GM13977 (cell line): ENCODE measurements around the gene WDFY2.
A peak's percentile ranks its signal among the peaks of the same experiment; 100 is the strongest.

Experiments
- DNase-seq: peaks from one replicate; pipeline ENCODE4 v3.0.0; 2012; ENCODE audit warnings: low spot score
- CTCF ChIP-seq: IDR thresholded peaks from 2 replicates; pipeline ENCODE4 v1.5.1; 2012; ENCODE audit warnings: mild to moderate bottlenecking, control low read depth; ENCODE audit not compliant: insufficient read depth; ENCODE audit errors: extremely low read depth, missing control alignments
- in situ Hi-C: fragments of 300-500 bp; cut with MboI; formaldehyde crosslinking; loops from one replicate; pipeline ENCODE4 v1.12.0; 2022; ENCODE audit warnings: low sequenced_read_pairs, low pct_unique_long_range_greater_than_20kb, mixed read lengths, inconsistent platforms; ENCODE audit not compliant: unreplicated experiment

The WDFY2 gene

DNA sequence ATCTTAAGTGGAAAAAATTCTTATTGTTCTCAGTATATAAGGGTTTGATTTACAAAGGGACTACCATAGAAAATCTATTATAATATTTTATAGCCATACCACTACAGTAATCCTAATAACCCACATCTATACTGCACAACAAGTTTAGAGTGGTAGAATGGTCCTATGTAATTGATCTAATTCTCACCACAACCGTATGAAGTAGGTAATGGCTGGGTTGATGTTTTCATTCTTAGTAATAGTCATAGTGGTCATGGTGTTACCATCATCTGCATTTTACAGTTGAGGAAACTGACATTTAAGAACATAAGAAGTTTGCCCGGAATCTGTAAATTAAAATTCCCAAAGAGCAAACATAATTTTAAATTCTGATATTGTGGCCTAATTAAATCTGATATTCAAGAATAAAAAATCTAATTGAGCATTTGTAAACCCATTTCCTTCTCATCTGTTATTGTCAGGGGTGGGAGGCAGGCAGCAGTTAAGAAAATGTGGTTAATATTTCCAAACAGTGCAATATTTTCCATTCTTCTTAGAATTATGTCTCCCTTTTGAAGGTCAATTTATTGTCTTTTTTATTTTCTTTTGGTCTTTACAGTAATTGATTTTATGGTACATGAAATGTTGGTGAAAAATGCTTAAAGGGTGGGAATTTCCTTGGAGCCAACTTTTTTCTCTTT lies 154.1 kb downstream of the WDFY2 start:
- DNase-seq: peak; percentile 16
- in situ Hi-C loops: no loop called here
- no peak for TF ChIP-seq CTCF

DNA sequence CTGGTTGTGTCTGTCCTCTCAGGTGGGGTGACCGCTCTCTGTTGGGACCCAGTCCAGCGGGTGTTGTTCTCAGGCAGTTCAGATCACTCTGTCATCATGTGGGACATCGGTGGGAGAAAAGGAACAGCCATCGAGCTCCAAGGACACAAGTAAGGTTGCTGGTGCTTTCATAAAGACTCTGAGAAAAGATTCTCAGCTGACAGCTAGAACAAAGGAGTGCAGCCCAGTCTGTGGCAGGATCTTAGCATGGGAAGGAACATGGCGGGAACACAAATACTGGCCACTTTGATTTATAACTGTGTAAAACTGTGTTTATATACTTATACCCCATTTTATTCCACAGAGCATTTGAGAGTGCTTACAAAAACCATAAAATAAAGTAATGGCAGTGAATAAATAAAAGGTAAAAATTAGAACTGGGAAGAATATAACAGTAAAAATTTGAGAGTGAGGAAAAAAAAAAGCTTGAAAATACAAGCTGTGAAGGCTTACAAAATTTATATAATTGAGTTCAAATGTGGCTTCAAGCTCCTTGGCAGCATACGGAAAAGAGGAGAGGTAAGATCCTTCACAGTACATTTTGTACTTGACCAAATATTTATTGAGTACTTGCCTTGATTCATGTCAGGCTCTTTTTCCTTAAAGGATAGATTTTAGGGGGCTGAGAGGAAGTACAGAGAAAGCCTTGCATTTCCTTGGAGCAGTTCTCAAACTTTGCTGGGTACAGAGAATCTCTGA lies 154.9 kb downstream of the WDFY2 start:
- in situ Hi-C loops: no loop called here
- TF ChIP-seq CTCF: no peak

DNA sequence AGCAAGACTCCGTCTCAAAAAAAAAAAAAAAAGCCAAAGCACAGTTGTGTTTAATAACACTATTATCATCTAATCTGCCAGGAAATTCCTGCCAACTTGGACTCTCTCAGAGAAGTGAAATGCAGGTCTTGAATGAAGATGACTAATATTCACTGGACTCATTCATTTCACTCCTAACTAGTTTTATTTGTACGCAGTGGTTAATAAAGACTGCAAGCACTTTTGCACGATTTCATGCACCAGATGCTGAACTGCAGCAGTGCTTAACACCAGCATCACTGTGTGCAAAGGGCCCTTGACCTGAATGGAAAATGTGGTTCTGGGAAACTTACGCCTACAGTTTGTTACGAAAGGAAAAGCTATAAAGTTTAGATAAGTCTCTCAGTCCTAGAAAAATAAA lies 156.4 kb downstream of the WDFY2 start:
- no peak for DNase-seq
- in situ Hi-C loops: no loop called here
- no peak for TF ChIP-seq CTCF

More for the DNA sequence above, 154.9 kb downstream of the WDFY2 start:
- DNase-seq: no peak

- in situ Hi-C loops: no loop called here
- no peak for TF ChIP-seq CTCF
- DNase-seq: no peak
These were observed 157.8 kb downstream of the WDFY2 start for GRCh38 chr13:51742031-51742430.

GRCh38 chr13:51742611-51743010 lies 158.3 kb downstream of the WDFY2 start:
- DNase-seq: no peak
- in situ Hi-C loops: no loop called here
- no peak for TF ChIP-seq CTCF

GRCh38 chr13:51745243-51745642 lies 161.0 kb downstream of the WDFY2 start:
- in situ Hi-C loops: no loop called here
- no peak for DNase-seq
- no peak for TF ChIP-seq CTCF
